ENCODE data around the gene ARMC3.

DNA sequence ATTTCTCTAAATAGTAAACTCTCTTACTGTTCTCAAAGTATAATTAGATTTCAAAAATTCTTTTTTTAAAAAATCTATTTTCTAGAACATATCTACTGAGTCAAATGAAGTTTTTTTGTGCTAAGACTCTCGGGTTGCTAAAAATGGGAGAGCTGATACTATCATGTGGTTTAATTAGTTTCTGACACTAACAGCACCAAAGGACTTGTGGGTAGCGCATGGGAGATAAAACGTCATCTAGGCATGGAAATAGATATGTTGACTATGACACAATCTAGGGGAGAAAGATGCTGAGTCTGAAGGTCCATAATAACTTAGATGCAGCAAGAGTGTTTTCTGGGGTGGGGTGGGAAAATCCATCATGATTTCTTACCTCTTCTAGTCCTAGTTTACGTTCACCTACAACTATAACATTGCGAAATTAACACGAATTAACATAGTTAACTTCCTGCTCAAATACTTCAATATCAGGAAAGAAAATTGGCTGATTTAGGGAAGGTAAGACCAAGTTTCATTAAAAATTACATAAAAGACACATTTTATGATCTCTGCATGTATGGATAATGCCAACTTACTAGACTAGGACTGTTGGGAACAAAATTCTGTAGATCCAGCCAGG lies 14.3 kb upstream of the ARMC3 start:
- TF ChIP-seq, protein P1, sequence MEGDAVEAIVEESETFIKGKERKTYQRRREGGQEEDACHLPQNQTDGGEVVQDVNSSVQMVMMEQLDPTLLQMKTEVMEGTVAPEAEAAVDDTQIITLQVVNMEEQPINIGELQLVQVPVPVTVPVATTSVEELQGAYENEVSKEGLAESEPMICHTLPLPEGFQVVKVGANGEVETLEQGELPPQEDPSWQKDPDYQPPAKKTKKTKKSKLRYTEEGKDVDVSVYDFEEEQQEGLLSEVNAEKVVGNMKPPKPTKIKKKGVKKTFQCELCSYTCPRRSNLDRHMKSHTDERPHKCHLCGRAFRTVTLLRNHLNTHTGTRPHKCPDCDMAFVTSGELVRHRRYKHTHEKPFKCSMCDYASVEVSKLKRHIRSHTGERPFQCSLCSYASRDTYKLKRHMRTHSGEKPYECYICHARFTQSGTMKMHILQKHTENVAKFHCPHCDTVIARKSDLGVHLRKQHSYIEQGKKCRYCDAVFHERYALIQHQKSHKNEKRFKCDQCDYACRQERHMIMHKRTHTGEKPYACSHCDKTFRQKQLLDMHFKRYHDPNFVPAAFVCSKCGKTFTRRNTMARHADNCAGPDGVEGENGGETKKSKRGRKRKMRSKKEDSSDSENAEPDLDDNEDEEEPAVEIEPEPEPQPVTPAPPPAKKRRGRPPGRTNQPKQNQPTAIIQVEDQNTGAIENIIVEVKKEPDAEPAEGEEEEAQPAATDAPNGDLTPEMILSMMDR (IDR thresholded peaks at IDR 0.05): no peak
- no peak for TF ChIP-seq POLR2A (IDR thresholded peaks at IDR 0.05)

All from uterus (tissue), 2 donors.